Measurements from ENCODE around the gene PITPNM3.

DNA sequence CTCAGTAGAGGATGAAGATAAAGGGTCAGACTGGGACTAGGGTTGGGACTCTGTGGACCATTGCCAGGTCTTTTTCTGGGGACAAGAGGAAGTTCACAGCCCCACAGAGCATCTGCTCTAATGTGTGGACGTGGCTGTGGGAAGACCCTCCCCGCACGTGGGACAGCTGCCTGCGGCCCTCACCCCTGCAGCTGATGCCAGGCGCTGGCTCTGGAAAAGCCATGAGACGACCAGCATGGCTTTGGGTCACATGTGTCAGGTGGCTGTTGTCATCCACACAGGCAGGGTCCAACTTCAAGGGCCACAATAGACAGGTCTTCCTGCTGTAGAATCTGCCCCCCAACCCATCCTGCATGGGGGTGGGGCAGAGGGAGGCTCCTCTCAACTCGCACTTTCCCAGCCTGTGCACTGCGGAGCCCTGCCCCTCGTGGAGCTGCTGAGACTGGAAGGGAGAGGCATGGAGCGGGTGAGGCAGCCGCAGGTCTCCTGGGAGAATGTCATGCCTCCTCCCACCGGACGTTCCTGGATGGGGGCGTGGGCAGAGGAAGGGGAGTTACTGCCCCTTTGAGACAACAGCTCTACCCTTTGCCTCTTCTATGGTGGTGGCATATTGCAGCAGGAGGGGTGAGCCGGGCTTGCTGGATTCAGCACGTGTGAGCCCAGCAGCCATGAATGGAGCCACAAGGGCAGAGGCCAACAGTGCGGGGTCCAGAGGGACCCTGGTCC is 58.7 kb downstream of the PITPNM3 start:
- TF ChIP-seq, protein P1, sequence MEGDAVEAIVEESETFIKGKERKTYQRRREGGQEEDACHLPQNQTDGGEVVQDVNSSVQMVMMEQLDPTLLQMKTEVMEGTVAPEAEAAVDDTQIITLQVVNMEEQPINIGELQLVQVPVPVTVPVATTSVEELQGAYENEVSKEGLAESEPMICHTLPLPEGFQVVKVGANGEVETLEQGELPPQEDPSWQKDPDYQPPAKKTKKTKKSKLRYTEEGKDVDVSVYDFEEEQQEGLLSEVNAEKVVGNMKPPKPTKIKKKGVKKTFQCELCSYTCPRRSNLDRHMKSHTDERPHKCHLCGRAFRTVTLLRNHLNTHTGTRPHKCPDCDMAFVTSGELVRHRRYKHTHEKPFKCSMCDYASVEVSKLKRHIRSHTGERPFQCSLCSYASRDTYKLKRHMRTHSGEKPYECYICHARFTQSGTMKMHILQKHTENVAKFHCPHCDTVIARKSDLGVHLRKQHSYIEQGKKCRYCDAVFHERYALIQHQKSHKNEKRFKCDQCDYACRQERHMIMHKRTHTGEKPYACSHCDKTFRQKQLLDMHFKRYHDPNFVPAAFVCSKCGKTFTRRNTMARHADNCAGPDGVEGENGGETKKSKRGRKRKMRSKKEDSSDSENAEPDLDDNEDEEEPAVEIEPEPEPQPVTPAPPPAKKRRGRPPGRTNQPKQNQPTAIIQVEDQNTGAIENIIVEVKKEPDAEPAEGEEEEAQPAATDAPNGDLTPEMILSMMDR (IDR thresholded peaks at IDR 0.05), result no peak
- no peak for TF ChIP-seq POLR2A (IDR thresholded peaks at IDR 0.05)
